Stimulated activated CD4-positive, alpha-beta T cell treated with anti-CD3 and anti-CD28 coated beads, Interleukin-1b, Interleukin-23, amount 100 ng/mL, for 4 hours (primary cell): ENCODE measurements around the gene MORN4.
A peak's percentile ranks its signal among the peaks of the same experiment; 100 is the strongest.
"Not testable (repeated sequence)": the region's sequence is repeated elsewhere in the genome, so short reads cannot be mapped to it uniquely, and the experiment has no call there.

Source experiments
- DNase-seq, 2 donors: peaks; one replicate each; pipeline ENCODE4 v3.0.0-alpha.2; 2020; ENCODE audit warnings: low read depth in 2 of 2

The MORN4 gene

GRCh38 chr10:97632949-97633884 lies at the start of gene MORN4:
Gene MORN4 (minus strand): TSS chr10:97633500. CDS start chr10:97619653, 13,847 bp downstream.
- peak; percentile 80 to 81 for DNase-seq

- no peak for DNase-seq
Observed at GRCh38 chr10:97682042-97682441, 48.7 kb upstream of the MORN4 start.

GRCh38 chr10:97679594-97679993 lies 46.3 kb upstream of the MORN4 start:
- no peak for DNase-seq

GRCh38 chr10:97676770-97677581 lies 43.7 kb upstream of the MORN4 start:
- DNase-seq: peak; percentile 39 to 43

GRCh38 chr10:97675222-97675621 lies 41.9 kb upstream of the MORN4 start:
- DNase-seq: no peak

- DNase-seq: no peak
Observed at GRCh38 chr10:97673736-97674525, 40.6 kb upstream of the MORN4 start.

- DNase-seq: no peak
Observed at GRCh38 chr10:97669571-97669970, 36.3 kb upstream of the MORN4 start.

GRCh38 chr10:97667463-97667862 lies 34.2 kb upstream of the MORN4 start:
- DNase-seq: no peak

- DNase-seq: no peak
Observed at GRCh38 chr10:97666992-97667391, 33.7 kb upstream of the MORN4 start.

- no peak for DNase-seq
Observed at GRCh38 chr10:97664282-97664850, 31.1 kb upstream of the MORN4 start.

- DNase-seq: no peak
Observed at GRCh38 chr10:97659589-97659988, 26.3 kb upstream of the MORN4 start.

GRCh38 chr10:97656777-97657176 lies 23.5 kb upstream of the MORN4 start:
- DNase-seq: no peak

- DNase-seq: no peak
Observed at GRCh38 chr10:97651773-97652172, 18.5 kb upstream of the MORN4 start.

GRCh38 chr10:97650726-97651125 lies 17.4 kb upstream of the MORN4 start:
- no peak for DNase-seq

- DNase-seq: not testable (repeated sequence)
Observed at GRCh38 chr10:97649405-97649750, 16.1 kb upstream of the MORN4 start.

- DNase-seq: peak in 1 of 2 donors; percentile 12
Observed at GRCh38 chr10:97648562-97649404, 15.5 kb upstream of the MORN4 start.

GRCh38 chr10:97647556-97647955 lies 14.3 kb upstream of the MORN4 start:
- no peak for DNase-seq

- DNase-seq: no peak
Observed at GRCh38 chr10:97644936-97645335, 11.6 kb upstream of the MORN4 start.

GRCh38 chr10:97643441-97643985 lies 10.2 kb upstream of the MORN4 start:
- no peak for DNase-seq

GRCh38 chr10:97642471-97643159 lies 9.3 kb upstream of the MORN4 start:
- DNase-seq: not testable (repeated sequence)
